Smooth muscle cell (in vitro differentiated cells): ENCODE measurements around the gene DDIT4. TPM values are rescaled to one million over a fixed set of nuclear protein-coding genes. Genes with fewer than 3 reads are reported as not detected.
A peak's percentile ranks its signal among the peaks of the same experiment; 100 is the strongest.

Experiments
- DNase-seq: peaks from one replicate; lab custom pipeline; 2025; ENCODE audit not compliant: unreplicated experiment; lab: John Stamatoyannopoulos, UW
- H2AFZ ChIP-seq: fragments of 200-600 bp; sonication (generic); 2 replicates; pipeline ENCODE4 v1.6.0; 2016; ENCODE audit warnings: antibody characterized with exemption, low read depth, mild to moderate bottlenecking
- H3F3A ChIP-seq: fragments of 200-600 bp; sonication (generic); 2 replicates; pipeline ENCODE4 v1.6.0; 2017; ENCODE audit warnings: antibody characterized with exemption, low read depth
- H3K27ac ChIP-seq: fragments of 200-600 bp; sonication (generic); 2 replicates; pipeline ENCODE4 v1.5.1; 2016; ENCODE audit warnings: low read depth, mild to moderate bottlenecking
- H3K27me3 ChIP-seq: fragments of 200-600 bp; sonication (generic); 2 replicates; pipeline ENCODE4 v1.6.1; 2016; ENCODE audit warnings: low read depth, mild to moderate bottlenecking
- H3K36me3 ChIP-seq: fragments of 200-600 bp; sonication (generic); 2 replicates; pipeline ENCODE4 v1.5.1; 2016; ENCODE audit warnings: low read depth
- H3K4me1 ChIP-seq: fragments of 200-600 bp; sonication (generic); 2 replicates; pipeline ENCODE4 v1.5.1; 2016; ENCODE audit warnings: low read depth
- H3K4me2 ChIP-seq: fragments of 200-600 bp; sonication (generic); 2 replicates; pipeline ENCODE4 v1.6.0; 2016; ENCODE audit warnings: mild to moderate bottlenecking
- H3K4me3 ChIP-seq: fragments of 200-600 bp; sonication (generic); 2 replicates; pipeline ENCODE4 v1.5.1; 2016; ENCODE audit warnings: mild to moderate bottlenecking
- H3K79me2 ChIP-seq: fragments of 200-600 bp; sonication (generic); 2 replicates; pipeline ENCODE4 v1.6.0; 2016; ENCODE audit warnings: low read depth, mild to moderate bottlenecking
- H3K9ac ChIP-seq: fragments of 200-600 bp; sonication (generic); 2 replicates; pipeline ENCODE4 v1.6.0; 2016; ENCODE audit warnings: low read depth
- H3K9me3 ChIP-seq: fragments of 200-600 bp; sonication (generic); replicated peaks from 2 replicates; pipeline ENCODE4 v1.5.1; 2016; ENCODE audit warnings: low read depth
- H4K20me1 ChIP-seq: fragments of 200-600 bp; sonication (generic); 2 replicates; pipeline ENCODE4 v1.6.0; 2016; ENCODE audit warnings: low read depth
- WGBS: methylation state at CpG from one replicate; pipeline ENCODE4 v1.1.7; 2016; ENCODE audit warnings: low lambda C conversion rate; 5-methylcytosine and 5-hydroxymethylcytosine counted together
- polyA plus RNA-seq: library from polyadenylated mRNA; unstranded; fragments of >200 nt; fragmentation: Nextera tagmentation; extraction: Ambion mirVana; gene quantifications from 2 replicates; pipeline ENCODE4 v1.2.1, GENCODE V29; 2016
- total RNA-seq: library from RNA; depleted of rRNA; stranded (reverse); fragments of >200 nt; gene quantifications from 2 replicates; pipeline ENCODE4 v1.2.3, GENCODE V29; 2014
- TF ChIP-seq, protein P1 (sequence below): fragments of 200-600 bp; sonication (generic); IDR thresholded peaks from 2 replicates; pipeline ENCODE4 v1.5.1; 2017; ENCODE audit warnings: borderline replicate concordance, mild to moderate bottlenecking, antibody characterized with exemption; ENCODE audit not compliant: insufficient read depth, poor library complexity, severe bottlenecking

DDIT4 gene
- total and polyA plus RNA-seq, 2 experiments from 2014 or later, result 198 to 248 TPM

DNA sequence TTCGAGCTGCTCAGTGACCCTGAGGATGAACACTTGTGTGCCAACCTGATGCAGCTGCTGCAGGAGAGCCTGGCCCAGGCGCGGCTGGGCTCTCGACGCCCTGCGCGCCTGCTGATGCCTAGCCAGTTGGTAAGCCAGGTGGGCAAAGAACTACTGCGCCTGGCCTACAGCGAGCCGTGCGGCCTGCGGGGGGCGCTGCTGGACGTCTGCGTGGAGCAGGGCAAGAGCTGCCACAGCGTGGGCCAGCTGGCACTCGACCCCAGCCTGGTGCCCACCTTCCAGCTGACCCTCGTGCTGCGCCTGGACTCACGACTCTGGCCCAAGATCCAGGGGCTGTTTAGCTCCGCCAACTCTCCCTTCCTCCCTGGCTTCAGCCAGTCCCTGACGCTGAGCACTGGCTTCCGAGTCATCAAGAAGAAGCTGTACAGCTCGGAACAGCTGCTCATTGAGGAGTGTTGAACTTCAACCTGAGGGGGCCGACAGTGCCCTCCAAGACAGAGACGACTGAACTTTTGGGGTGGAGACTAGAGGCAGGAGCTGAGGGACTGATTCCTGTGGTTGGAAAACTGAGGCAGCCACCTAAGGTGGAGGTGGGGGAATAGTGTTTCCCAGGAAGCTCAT is 1.1 kb downstream of the DDIT4 start:
- peaks cover 28% of the 10 kb centered on the region for H3K79me2 ChIP-seq
- no peaks in the 10 kb centered on the region for H3K9me3 ChIP-seq
- TF ChIP-seq, protein P1, sequence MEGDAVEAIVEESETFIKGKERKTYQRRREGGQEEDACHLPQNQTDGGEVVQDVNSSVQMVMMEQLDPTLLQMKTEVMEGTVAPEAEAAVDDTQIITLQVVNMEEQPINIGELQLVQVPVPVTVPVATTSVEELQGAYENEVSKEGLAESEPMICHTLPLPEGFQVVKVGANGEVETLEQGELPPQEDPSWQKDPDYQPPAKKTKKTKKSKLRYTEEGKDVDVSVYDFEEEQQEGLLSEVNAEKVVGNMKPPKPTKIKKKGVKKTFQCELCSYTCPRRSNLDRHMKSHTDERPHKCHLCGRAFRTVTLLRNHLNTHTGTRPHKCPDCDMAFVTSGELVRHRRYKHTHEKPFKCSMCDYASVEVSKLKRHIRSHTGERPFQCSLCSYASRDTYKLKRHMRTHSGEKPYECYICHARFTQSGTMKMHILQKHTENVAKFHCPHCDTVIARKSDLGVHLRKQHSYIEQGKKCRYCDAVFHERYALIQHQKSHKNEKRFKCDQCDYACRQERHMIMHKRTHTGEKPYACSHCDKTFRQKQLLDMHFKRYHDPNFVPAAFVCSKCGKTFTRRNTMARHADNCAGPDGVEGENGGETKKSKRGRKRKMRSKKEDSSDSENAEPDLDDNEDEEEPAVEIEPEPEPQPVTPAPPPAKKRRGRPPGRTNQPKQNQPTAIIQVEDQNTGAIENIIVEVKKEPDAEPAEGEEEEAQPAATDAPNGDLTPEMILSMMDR, result peak; percentile 57
- H3F3A ChIP-seq, result peaks cover 57% of the 10 kb centered on the region
- WGBS, result 22% methylated on average over 26 of the region's 26 CpGs
- H3K4me2 ChIP-seq, result peak overlapping the region; percentile 89
- H4K20me1 ChIP-seq, result peaks cover 32% of the 10 kb centered on the region
- no peak for DNase-seq
- H3K27ac ChIP-seq, result peak overlapping the region; percentile 82
- H3K9ac ChIP-seq, result peak overlapping the region; percentile 85
- peaks cover 24% of the 10 kb centered on the region for H3K4me1 ChIP-seq
- H3K36me3 ChIP-seq, result no peaks in the 10 kb centered on the region
- peak overlapping the region; percentile 93 for H3K4me3 ChIP-seq
- H2AFZ ChIP-seq, result no peak overlapping the region
- H3K27me3 ChIP-seq, result no peaks in the 10 kb centered on the region

DNA sequence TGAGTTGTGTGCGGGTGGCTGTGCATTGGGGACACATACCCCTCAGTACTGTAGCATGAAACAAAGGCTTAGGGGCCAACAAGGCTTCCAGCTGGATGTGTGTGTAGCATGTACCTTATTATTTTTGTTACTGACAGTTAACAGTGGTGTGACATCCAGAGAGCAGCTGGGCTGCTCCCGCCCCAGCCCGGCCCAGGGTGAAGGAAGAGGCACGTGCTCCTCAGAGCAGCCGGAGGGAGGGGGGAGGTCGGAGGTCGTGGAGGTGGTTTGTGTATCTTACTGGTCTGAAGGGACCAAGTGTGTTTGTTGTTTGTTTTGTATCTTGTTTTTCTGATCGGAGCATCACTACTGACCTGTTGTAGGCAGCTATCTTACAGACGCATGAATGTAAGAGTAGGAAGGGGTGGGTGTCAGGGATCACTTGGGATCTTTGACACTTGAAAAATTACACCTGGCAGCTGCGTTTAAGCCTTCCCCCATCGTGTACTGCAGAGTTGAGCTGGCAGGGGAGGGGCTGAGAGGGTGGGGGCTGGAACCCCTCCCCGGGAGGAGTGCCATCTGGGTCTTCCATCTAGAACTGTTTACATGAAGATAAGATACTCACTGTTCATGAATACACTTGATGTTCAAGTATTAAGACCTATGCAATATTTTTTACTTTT is 1.8 kb downstream of the DDIT4 start:
- no peaks in the 10 kb centered on the region for H3K27me3 ChIP-seq
- TF ChIP-seq, protein P1, result no peak
- peaks cover 57% of the 10 kb centered on the region for H3F3A ChIP-seq
- H3K4me2 ChIP-seq, result peak overlapping the region; percentile 89
- H2AFZ ChIP-seq, result no peak overlapping the region
- H3K9ac ChIP-seq, result peak overlapping the region; percentile 85
- 27% methylated on average over 12 of the region's 12 CpGs for WGBS
- peaks cover 32% of the 10 kb centered on the region for H4K20me1 ChIP-seq
- no peak for DNase-seq
- H3K36me3 ChIP-seq, result no peaks in the 10 kb centered on the region
- H3K4me3 ChIP-seq, result peak overlapping the region; percentile 93
- no peaks in the 10 kb centered on the region for H3K9me3 ChIP-seq
- H3K79me2 ChIP-seq, result peaks cover 28% of the 10 kb centered on the region
- peak overlapping the region; percentile 82 for H3K27ac ChIP-seq
- peaks cover 24% of the 10 kb centered on the region for H3K4me1 ChIP-seq

DNA sequence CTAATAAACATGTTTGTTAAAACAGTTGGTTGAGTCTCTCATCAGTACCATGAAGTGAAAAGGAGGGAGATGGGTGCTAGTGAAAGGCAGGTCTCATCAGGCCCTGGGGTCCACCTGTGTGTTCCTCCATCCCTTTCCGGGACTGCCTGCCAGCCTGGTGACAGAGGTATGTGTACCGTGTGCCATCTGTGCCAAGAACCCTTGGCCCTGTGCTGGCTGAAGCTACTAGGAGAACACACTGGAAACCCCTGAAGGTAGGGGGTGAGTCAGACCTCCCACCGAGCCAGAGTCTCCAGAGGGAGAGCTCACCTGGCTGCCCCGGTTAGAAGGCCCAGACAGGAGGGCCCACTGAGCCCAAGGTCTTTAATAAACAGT is 2.3 kb downstream of the DDIT4 start:
- H3K4me3 ChIP-seq, result peak overlapping the region; percentile 93
- H3F3A ChIP-seq, result peaks cover 57% of the 10 kb centered on the region
- TF ChIP-seq, protein P1, result no peak
- no peaks in the 10 kb centered on the region for H3K27me3 ChIP-seq
- peaks cover 21% of the 10 kb centered on the region for H3K4me1 ChIP-seq
- peak overlapping the region; percentile 82 for H3K27ac ChIP-seq
- peaks cover 32% of the 10 kb centered on the region for H4K20me1 ChIP-seq
- H3K36me3 ChIP-seq, result no peaks in the 10 kb centered on the region
- DNase-seq, result no peak
- peak overlapping the region; percentile 89 for H3K4me2 ChIP-seq
- peaks cover 28% of the 10 kb centered on the region for H3K79me2 ChIP-seq
- no peak overlapping the region for H2AFZ ChIP-seq
- H3K9me3 ChIP-seq, result no peaks in the 10 kb centered on the region
- H3K9ac ChIP-seq, result peak overlapping the region; percentile 85
- 58% methylated on average over 4 of the region's 4 CpGs for WGBS
